ENCODE measurements around the gene ARHGEF12.

GRCh38 chr11:120524536-120525085 is 188.4 kb downstream of the ARHGEF12 start:
- TF ChIP-seq FOXP2 (optimal IDR thresholded peaks at IDR 0.05; ENCODE audit: control extremely low read depth, extremely low read length, insufficient read depth): no peak
- no peak for TF ChIP-seq EZH2 (IDR thresholded peaks at IDR 0.05)
- no peak for TF ChIP-seq POLR2AphosphoS5 (IDR thresholded peaks at IDR 0.05; ENCODE audit: borderline replicate concordance, low read depth, low read length)

All from SK-N-MC (cell line).